Measurements from ENCODE around the gene POLR3K. TPM values are rescaled to one million over a fixed set of nuclear protein-coding genes. Genes with fewer than 3 reads are reported as not detected.
"Not testable (repeated sequence)": the region's sequence is repeated elsewhere in the genome, so short reads cannot be mapped to it uniquely, and the experiment has no call there.

Gene POLR3K
- total RNA-seq, 1 donor from 2014 or later: 4.6 TPM

GRCh38 chr16:47234-47633 lies 6.2 kb downstream of the POLR3K start:
- DNase-seq (ENCODE audit: low read depth in 2 of 2): no peak

GRCh38 chr16:46510-46909 lies 6.9 kb downstream of the POLR3K start:
- not testable (repeated sequence) for DNase-seq (ENCODE audit: low read depth in 2 of 2)

GRCh38 chr16:45454-45853 lies 8.0 kb downstream of the POLR3K start:
- DNase-seq (ENCODE audit: low read depth in 2 of 2): no peak

GRCh38 chr16:44655-45054 lies 8.8 kb downstream of the POLR3K start:
- DNase-seq (ENCODE audit: low read depth in 2 of 2): no peak

- DNase-seq (ENCODE audit: low read depth in 2 of 2): no peak
Measured at GRCh38 chr16:43294-43693, 10.1 kb downstream of the POLR3K start.

GRCh38 chr16:42691-43090 lies 10.7 kb downstream of the POLR3K start:
- peak in 1 of 2 donors; percentile 18 for DNase-seq (ENCODE audit: low read depth in 2 of 2)

GRCh38 chr16:42069-42457 lies 11.3 kb downstream of the POLR3K start:
- no peak for DNase-seq (ENCODE audit: low read depth in 2 of 2)

- no peak for DNase-seq (ENCODE audit: low read depth in 2 of 2)
Measured at GRCh38 chr16:41439-42068, 11.9 kb downstream of the POLR3K start.

GRCh38 chr16:38941-39892 lies 14.2 kb downstream of the POLR3K start:
- DNase-seq (ENCODE audit: low read depth in 2 of 2): no peak

DNA sequence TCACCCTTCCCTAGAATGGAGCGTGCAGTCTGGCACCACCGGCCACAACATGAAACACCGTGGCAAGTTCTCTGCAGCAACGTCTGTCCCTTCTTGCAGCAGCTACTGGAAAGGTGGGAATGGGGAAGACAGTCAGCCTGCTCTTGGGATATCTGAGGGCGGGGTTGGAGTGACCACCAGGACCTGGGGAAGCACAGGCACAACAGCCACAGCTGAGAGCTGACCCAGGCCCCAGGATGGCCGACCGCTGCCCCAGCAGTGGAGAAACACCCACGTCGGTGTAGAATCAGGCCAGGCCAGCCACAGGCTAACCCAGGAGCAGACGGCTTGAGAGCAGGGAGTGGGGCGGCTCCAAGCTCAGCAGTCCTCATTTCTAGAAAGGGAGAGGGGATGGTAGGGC lies 15.2 kb downstream of the POLR3K start:
- not testable (repeated sequence) for DNase-seq (ENCODE audit: low read depth in 2 of 2)

DNA sequence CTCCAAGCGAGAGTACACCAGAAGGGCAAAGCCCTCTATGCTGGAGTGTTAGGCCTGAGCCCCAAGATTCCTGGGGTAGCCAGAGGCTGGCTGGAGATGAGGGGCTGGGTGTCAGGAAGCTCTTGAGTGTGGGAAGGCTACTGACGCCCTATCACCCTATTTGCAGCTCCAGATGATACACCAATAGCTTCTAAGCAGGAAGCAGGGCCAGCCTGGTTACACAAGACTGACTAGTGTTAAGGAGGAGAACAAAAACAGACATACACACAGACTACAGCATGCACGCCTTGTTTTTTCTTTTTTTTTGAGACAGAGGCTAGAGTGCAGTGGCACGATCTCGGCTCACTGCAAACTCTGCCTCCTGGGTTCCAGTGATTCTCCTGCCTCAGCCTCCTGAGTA lies 15.9 kb downstream of the POLR3K start:
- DNase-seq (ENCODE audit: low read depth in 2 of 2): no peak

DNA sequence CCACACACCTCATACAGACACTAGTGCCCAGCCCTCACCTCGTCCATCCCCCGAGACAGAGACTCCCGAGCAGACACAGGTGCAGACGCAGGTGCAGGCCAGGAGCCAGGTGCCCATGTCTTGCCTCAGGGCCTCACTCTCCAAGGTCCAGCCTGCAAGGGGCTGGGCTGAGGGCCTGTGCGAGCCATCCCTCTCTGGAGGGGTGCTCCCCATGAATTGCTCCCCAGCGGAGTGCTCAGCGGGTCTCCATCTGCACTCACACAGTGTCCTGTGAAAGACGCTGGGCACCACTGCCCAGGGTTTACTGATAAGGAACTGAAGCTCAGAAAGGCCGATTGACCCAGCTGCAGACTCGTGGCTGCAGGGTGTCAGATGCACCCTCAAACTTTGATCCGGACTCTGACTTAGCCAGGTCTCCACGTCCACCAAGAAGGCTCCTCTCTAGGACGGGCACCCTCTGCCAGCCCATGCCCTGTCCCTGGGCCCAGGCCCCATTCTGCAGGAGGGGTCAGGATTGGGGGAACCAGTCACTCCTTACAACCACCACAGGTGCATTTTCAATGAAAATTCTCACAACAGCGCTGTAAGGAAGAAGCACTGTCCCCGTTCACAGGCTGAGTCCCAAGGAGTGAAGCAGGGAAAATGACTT lies 16.9 kb downstream of the POLR3K start:
- no peak for DNase-seq (ENCODE audit: low read depth in 2 of 2)

- no peak for DNase-seq (ENCODE audit: low read depth in 2 of 2)
Measured at GRCh38 chr16:35678-36305, 17.6 kb downstream of the POLR3K start.

DNA sequence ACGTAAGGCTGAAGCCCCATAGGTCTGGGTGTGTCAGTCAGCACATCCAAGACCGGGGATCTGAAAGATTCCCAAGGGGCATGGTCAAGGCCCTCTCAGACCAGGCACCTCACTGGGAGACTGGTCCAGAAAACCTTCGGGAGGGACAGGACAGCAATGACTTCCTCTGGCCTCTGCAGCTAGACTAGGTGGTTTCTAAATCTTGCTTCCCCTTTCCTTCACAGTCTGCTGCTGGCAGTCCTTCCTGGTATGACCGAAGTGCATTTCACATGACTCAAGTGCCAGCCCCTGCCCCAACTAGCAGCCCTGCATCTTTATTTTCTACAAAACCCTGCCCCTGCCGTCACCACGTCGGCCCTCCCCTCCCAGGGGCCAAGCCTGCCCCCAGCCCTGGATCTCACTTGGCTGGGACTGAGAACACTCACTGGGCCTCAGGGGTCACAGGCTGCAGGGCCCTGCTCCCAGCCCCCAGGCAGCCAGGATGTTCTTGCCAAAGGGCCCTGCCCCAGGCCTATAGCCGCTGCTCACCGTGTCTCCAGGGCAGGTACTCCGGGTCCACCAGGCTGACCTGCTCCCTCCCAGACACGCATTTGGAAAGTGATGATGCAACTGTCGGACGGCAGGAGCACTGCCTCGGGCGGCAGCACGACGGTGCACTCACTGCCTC lies 18.3 kb downstream of the POLR3K start:
- no peak for DNase-seq (ENCODE audit: low read depth in 2 of 2)

DNA sequence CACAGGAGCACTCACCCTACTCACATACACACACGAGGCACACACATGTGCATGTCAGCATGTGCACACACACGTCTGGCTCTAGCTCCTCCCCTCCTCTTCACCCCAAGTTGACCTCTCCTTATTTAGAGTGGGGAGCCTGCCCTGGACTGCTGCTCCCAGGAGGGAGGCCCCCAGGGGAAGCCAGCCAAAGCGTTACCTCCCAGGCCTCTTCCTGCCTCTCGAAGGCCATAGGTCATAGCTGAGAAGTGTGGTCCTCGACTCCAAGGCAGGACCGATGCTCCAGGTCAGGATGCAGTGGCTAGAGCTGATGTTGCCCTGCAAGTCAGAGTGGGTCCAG lies 18.8 kb downstream of the POLR3K start:
- no peak for DNase-seq (ENCODE audit: low read depth in 2 of 2)

- DNase-seq (ENCODE audit: low read depth in 2 of 2): no peak
Measured at GRCh38 chr16:33877-34647, 19.3 kb downstream of the POLR3K start.

GRCh38 chr16:33154-33876 lies 20.1 kb downstream of the POLR3K start:
- not testable (repeated sequence) for DNase-seq (ENCODE audit: low read depth in 2 of 2)

- DNase-seq (ENCODE audit: low read depth in 2 of 2): not testable (repeated sequence)
Measured at GRCh38 chr16:30627-31026, 22.8 kb downstream of the POLR3K start.

- not testable (repeated sequence) for DNase-seq (ENCODE audit: low read depth in 2 of 2)
Measured at GRCh38 chr16:25926-26348, 27.5 kb downstream of the POLR3K start.

DNA sequence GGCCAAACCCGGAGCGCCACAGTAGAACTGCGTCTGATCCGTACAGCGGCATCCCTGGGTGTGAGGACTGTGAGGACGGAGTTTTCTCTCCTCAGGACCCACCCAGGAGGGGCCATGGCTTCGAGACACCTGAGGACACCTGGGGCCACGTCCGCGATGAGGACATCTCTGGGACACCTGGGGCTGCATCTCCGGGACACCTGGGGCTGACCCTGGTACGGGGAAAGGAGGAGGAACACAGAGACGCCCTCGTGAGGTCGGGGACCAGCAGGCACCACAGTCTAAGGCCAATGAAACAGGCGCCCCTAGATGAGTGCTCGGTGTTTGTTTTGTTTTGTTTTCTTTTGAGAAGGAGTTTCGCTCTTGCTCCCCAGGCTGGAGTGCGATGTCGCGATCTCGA lies 29.3 kb downstream of the POLR3K start:
- DNase-seq (ENCODE audit: low read depth in 2 of 2): not testable (repeated sequence)
